NCI-H2227 (cell line): ENCODE data around the gene NELFB.
"Not testable (repeated sequence)": the region's sequence is repeated elsewhere in the genome, so short reads cannot be mapped to it uniquely, and the experiment has no call there.

Experiments
- DNase-seq: peaks from one replicate; lab custom pipeline; 2025; ENCODE audit not compliant: unreplicated experiment; lab: John Stamatoyannopoulos, UW

Gene NELFB

DNA sequence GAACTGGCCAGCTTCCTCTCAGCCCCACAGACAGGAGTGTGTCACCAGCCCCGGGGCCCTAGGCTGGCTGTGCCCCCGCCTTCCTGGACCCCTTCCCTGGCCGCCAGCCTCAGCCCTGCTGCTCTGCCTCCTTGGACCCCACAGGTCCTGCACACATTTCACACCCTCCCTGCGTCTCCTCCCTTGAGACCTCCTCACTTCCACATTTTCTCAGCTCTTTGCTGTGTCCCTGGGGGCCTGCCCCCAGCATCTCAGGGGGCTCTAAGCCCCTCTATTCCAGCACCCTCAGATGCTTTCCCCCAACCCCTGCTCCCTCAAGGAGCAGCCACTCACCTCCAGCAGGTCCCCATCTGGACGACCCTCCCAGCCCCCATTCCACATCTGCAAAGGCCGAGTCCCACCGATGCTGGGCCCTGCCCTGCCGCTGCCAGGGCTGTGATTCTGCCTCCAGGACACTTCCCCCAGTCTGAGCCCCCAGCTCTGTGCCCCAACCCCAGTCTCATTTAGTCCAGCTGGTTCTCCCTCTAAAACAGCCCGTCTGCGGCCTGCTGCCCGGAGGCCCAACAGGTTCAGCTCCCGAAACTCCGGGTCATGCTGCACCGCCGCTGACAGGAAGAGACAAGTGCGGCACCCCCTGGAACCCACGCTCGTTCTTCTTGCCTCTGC lies 20.2 kb upstream of the NELFB start:
- no peak for DNase-seq

DNA sequence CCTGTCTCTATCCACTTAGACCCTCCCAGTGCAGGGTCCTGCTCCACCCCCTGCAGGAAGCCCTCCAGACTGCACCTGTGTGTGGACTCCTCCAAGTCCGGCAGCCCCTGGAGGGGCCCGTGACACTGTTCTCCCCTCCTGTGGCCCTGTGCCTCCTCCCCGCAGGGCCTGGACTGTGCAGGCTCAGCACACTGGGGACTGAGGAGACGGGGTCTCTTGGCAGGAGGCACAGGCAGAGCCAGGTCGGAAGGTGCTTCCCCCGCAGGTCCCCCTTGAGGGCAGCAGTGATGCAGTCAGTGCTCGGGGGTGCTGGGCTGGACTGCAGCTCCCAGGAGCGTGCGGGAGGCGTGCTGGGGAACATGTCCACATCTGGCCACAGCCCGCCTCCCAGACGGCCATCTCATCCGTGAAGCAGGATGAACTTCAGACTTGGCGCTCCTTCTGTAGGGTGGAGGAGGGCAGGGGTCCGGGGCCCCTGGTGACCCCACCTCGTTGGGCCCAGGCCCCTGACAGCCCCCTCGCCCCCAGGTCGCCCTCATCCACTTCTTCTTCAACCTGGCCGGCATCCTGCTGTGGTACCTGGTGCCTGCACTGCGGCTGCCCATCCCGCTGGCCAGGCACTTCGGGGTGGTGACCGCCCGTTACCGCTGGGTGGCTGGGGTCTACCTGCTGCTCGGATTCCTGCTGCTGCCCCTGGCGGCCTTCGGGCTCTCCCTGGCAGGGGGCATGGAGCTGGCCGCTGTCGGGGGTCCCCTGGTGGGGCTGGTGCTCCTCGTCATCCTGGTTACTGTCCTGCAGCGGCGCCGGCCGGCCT lies 19.5 kb upstream of the NELFB start:
- DNase-seq = no peak

GRCh38 chr9:137236238-137236935 lies 18.7 kb upstream of the NELFB start:
- DNase-seq = peak; percentile 89

DNA sequence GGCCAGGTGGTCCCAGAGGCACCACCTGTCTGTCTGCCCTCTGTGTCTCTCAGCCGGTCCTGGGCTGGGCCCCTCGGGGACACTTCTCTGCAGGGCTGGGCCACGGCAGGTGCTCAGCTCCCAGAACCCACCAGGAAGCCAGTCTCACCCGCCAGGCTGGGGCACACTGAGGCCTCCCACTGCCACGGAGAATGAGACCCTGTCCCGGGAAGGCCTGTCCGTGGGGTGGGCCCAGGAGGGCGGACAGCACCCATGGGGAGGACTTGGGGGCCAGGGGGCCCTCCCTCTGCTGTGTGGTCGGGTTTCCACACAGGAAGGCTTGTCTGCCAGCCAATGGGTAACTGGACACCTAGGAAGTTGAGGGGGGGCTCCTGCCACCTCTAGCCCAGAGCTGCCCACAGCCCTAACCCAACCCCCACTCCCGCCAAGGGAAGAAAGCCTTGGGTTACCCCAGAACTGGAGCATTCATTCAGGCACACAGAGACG lies 18.1 kb upstream of the NELFB start:
- DNase-seq = no peak

GRCh38 chr9:137237759-137238726 lies 17.1 kb upstream of the NELFB start:
- no peak for DNase-seq

GRCh38 chr9:137239541-137240200 lies 15.5 kb upstream of the NELFB start:
- DNase-seq = not testable (repeated sequence)

- peak; percentile 65 for DNase-seq
These were observed 14.7 kb upstream of the NELFB start for GRCh38 chr9:137240318-137240840.

- DNase-seq = peak; percentile 98
These were observed 14.2 kb upstream of the NELFB start, which contains the start of gene TUBB4B for GRCh38 chr9:137240841-137241489. TUBB4B (plus strand) TSS chr9:137241287; CDS start chr9:137241361, 74 bp downstream.

DNA sequence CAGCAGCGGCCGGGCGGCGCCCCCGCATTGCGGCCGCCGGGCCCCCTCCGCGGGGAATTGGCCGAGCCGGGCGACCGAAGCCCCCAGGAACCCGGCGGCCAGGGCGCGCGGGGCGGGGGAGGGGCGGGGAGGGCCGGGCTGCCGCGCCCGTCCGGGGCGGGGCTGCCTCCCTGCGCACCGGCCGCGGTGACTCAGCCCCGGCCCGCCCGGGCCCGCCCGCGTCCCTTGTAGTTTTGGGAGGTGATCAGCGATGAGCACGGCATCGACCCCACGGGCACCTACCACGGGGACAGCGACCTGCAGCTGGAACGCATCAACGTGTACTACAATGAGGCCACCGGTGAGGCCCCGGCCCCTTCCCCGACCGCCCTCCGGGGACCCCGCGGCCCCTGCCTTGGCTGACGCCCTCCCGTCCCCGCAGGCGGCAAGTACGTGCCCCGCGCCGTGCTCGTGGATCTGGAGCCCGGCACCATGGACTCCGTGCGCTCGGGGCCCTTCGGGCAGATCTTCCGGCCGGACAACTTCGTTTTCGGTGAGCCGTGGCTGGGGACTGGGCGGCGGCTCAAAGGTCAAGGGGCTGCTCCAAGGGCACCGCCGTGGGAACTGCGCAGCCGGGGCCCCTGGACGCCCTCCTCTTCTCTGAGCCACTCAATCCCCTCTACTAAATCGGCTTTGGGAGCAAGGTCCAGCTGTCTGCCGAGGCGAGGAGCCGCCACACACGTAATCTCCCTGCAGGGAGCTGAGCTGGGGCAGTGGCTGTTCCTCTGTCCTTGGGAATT lies 13.4 kb upstream of the NELFB start:
- DNase-seq = peak; percentile 54

GRCh38 chr9:137242269-137243203 lies 12.6 kb upstream of the NELFB start:
- no peak for DNase-seq

DNA sequence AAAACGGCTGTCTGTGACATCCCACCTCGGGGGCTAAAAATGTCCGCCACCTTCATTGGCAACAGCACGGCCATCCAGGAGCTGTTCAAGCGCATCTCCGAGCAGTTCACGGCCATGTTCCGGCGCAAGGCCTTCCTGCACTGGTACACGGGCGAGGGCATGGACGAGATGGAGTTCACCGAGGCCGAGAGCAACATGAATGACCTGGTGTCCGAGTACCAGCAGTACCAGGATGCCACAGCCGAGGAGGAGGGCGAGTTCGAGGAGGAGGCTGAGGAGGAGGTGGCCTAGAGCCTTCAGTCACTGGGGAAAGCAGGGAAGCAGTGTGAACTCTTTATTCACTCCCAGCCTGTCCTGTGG lies 11.9 kb upstream of the NELFB start:
- not testable (repeated sequence) for DNase-seq

DNA sequence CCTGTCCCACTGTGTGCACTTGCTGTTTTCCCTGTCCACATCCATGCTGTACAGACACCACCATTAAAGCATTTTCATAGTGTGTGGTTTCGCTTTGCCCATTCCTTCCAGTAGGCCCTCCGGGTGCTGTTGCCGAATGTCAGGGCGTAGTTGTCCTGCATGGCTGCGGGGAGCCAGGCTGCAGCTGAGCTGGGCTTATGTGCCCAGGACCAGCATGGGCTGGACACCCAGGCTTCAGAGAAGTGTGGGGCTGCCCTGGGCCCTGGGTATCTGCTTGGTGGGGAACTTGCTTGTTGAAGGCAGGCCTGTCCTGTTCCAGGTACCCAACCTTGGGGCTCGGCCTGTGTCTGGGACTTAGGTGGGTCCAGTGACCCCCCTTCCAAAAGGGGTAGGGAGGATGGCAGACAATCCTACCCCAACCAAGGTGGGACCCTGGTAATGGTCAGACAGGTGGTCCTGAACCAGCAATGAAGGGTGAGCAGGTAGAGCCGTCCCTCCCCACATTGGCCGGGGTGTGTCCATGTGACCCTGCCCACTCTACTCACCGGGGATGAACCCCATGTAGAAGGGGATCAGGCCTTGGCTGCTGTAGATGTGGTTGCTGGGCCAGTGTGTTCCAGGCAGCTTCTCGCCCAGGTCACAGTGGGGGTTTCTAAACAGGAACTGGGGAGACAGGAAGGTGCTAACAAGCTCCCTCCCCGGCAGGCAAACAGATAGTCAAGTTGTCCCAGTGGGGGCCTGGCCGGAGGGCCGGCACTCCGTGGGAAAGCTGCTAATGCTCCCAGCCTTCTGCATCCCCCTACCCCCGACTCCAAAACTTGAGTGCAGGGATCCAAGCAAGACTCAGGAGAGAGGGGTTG lies 11.3 kb upstream of the NELFB start:
- DNase-seq = no peak

DNA sequence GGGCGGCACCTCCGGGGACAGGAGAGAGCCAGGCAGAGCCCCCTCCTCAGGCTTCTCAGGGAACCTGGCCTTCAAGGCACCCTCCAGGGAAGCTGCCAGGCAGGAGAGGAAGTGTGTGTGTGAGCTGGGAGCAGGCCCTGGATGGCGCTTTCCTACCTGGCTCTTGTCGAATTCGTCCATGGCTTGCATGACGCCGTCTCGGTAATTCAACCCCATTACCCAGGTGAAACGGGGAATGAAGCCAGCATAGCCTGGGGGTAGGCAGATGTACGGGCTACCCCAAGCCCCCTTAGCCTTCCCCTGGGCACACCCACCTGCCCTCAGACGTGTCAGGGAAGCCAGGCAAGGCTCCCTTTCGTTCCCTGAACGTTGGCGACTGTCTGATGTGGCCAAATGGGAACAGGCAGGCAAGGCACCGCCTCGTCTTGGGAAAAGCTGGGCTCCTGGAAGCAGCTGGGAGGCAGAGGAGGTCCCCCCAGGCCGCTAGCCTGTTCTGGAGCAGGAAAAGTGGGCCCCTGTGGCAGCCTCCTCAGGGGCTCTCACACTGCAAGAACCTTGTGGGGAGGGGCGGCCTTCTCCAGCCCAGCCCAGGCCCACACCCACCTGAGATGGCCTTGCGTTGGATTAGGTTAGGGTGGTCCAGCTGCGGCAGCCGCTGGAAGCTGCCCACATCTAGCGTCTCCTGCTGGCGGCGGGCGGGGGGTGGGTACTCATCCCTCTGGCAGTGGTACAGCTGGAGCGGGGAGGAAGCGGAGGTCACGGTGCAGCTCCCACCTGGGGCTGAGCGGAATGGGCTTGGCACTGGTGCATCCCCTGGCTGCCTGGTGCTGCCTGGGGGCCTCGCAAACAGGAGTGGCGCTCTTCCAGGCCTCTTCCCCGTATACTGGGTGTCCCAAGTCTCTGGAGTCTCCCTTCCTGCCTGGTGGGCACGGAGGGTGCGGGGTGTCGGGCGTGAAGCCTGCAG lies 10.4 kb upstream of the NELFB start:
- no peak for DNase-seq

DNA sequence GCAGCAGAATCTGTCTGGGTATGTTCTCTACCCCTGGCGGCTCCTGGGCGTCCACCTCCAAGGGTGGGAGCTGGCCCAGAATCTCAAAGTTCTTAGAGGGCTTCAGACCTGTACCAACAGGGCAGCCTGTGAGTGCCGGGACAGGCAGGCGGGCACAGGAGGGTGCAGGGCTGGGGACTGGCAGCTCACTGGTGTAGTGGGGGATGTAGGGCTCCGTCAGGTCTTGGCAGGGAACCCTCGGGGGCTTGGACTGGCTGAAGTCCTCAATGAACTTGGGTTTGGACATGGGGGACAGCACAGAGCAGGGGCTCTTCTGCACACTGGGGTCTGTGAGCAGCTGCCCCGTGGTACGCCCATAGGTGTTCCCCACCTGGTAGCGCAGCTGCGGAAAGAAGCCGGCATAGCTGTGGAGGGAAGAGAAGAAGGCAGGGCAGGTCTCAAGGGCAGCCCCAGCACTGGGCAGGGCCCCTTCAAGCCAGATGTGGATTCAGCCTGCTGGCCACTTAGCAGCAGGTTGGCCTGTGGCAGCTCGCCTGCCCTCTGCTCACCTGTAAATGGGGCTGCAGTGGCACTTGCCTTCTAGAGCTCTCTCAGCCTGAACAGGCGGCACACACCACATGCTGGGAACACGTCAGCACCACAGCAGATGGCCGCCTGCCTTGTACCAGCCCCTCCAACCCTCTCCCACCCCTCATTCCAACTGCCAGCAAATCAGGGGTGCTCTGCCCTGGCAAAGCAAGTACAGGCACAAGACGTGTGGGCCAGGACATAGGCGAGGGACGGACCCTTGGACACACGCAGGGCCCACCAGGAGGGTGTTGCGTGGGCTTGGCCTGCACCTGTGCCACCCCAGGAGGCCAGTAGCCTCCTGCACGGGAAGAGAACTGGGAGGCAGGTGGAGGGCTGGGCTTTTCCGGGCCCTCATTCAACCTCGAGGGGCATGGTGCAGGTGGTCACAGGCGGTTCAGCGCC lies 9.4 kb upstream of the NELFB start:
- no peak for DNase-seq
